Activated CD4-positive, alpha-beta T cell treated with anti-CD3 and anti-CD28 coated beads, Interleukin-2, amount 50 U/mL, for 1 hour (primary cell): ENCODE data around the gene LY6G6F.
"Not testable (repeated sequence)": the region's sequence is repeated elsewhere in the genome, so short reads cannot be mapped to it uniquely, and the experiment has no call there.

Experiments
- DNase-seq: peaks from one replicate; pipeline ENCODE4 v3.0.0-alpha.2; 2020

Gene LY6G6F

GRCh38 chr6:31705931-31706330 is 735 bp upstream of the LY6G6F start:
- DNase-seq: no peak

DNA sequence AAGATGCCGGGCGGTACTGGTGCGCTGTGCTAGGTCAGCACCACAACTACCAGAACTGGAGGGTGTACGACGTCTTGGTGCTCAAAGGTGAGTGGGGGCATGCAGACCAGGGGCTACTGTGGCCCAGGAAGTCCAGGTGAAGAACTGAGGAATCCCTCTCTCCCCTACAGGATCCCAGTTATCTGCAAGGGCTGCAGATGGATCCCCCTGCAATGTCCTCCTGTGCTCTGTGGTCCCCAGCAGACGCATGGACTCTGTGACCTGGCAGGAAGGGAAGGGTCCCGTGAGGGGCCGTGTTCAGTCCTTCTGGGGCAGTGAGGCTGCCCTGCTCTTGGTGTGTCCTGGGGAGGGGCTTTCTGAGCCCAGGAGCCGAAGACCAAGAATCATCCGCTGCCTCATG is 1.0 kb downstream of the LY6G6F start:
- DNase-seq: no peak

DNA sequence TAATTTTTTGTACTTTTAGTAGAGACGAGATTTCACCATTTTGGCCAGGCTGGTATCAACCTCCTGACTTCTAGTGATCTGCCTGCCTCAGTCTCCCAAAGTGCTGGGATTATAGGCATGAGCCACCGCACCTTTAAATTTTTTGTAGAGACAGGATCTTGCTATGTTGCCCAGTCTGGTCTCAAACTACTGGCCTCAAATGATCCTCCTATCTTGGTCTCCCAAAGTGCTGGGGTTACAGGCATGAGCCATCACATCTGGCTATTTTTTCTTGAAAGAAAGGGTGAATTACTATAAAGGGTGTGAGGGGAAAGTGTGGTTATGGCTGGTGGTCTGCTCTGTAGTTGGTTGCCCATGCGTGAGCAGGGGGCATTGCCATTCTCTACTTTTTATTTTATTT is 1.6 kb downstream of the LY6G6F start:
- no peak for DNase-seq

GRCh38 chr6:31709157-31709556 is 2.5 kb downstream of the LY6G6F start:
- DNase-seq: not testable (repeated sequence)

DNA sequence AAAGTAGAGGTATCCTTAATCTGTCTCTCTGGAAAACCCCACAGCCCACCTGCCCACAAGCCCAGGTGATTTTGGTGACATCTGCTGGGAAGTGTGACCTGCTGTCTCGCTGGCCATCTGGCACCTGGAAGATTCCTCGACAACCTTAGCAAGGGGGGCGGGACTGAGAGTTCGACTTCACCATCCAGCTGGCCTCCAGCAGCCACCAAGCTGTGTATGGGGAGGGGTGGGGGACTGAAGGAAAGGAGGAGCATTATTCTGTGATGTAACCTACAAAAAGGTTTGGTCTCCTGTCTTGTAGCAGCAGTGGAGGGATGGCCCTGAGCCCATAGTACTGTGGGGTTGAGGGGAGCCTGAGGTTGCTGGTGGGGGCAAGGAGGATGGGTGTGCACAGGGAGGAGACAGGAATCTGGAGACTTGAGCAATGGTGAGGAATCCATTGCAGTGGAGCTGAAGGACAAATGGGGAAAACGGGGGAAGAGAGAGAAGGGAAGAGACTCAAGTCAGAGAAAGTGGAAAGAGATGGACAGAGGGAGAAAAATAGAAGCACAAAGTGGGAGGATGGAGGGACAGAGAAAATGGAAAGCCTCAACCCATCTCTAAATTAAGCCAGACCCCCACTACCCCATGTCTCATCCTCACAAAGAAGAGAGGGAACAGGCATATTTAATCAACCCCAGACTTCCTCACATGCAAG is 4.0 kb downstream of the LY6G6F start:
- DNase-seq: no peak

DNA sequence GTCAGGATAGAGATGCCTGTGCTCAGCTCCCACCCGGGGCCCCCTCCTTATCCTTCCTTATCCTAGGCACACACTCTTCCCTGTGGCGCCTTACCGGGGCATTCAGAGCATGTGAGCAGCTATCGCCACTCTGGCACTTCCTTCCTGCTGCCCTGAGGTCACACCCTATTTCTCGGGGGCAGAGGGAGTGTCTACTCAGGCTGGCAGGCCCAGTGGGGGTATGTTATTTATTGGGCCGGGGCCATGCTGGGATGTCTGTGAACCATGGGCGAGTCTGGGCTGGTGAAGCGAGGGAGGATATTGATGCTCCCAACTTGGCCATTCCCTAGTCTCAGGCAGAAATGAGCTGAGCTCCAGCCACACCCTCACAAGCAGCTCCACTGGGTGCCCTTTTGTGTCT is 4.6 kb downstream of the LY6G6F start:
- no peak for DNase-seq

DNA sequence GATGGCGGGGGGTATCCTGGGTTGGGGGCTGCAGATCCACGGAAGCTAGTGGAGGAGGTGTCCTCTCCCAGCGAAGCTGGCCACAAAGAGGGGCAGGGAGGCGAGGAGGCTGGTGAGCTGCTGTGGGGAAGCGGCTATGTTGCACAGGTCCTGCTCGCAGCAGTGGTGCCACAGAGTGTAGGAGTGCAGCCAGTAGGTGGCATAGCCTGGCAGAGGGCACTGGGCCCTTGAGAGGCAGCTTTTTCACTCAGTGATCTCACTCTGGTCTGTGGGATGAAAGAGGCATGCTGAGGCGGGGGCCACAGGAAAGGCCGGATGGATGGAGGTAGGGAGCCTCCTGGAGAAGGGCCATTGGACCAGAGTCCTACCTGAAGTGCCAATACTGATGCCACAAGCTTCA is 5.6 kb downstream of the LY6G6F start:
- no peak for DNase-seq

DNA sequence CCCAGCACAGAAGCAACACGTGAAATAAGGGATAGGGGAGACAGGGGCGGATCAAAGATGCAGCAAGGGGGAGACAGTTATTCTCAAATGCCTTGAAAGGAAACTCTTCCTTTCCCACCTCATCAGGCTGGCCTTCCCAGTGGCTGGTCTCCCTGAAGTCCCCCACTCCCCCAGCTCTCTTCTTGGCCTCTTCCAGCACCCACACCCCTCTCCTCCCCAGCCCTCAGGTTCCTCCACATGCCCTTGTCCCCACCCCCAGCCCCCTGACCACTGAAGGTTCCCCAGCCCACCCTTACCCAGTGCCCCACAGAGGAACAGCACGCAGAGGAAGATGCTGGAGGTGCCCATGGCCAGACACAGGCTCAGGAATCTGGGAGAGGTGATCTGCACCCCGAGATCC is 6.8 kb downstream of the LY6G6F start:
- DNase-seq: no peak

DNA sequence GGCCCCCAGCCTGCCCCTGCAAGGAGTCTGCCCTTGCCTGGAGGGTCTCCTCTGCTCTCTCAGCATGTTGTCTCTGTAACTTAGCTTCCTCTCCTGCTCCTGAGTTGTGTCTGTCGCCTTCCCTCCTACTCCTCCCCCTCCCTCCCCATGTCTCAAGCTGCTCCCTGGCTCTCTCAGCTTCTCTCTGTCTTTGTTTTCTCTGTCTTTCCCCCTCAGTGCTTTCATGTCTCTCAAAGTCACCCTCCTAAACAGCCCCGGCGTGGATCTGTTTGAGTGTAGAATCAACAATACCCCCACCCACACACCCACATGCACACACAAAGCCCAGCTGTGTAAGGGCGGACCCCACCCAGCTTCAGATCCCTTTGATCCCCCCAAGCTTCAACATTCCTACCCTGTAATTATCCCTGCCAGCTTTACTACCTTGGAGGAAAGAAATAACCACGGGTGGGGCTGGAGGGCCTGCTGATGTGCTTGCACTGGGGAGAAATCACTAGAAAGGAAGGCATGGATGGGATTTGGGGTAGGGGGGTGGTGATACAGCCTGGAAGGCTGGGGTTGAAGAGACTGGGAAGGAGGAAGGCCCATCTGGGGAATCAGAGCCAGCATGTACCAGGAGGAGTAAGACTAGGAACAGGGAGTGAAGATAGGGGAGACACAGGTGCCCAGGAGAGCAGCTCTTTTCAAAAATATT is 7.5 kb downstream of the LY6G6F start:
- no peak for DNase-seq

GRCh38 chr6:31715022-31715958 is 8.6 kb downstream of the LY6G6F start, which contains the start of gene LY6G6D:
Gene LY6G6D (plus strand): TSS chr6:31715348. CDS start chr6:31715356, 8 bp downstream.
- DNase-seq: no peak

DNA sequence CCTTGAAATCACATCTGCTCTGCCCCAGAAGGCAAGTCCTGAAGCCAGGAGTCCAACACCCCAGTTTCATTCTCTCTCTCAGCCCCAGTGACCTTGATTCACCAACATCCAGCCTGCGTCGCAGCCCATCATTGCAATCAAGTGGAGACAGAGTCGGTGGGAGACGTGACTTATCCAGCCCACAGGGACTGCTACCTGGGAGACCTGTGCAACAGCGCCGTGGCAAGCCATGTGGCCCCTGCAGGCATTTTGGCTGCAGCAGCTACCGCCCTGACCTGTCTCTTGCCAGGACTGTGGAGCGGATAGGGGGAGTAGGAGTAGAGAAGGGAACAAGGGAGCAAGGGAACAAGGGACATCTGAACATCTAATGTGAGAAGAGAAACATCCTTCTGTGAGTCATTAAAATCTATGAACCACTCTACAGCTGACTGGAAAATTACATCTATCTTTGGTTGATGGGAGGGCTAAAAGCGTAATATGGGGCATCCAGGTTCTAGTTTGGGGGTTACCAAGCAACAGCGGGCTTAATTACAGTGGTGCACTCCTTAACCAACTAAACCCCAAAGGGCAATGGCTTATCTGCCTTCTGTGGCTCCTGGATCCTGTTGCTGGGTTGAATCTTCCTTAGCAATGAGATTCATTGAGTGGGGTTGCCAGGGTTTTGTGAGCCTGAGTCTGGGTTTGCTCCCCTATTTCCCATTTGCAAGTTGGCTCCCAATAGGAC is 11.0 kb downstream of the LY6G6F start:
- no peak for DNase-seq

DNA sequence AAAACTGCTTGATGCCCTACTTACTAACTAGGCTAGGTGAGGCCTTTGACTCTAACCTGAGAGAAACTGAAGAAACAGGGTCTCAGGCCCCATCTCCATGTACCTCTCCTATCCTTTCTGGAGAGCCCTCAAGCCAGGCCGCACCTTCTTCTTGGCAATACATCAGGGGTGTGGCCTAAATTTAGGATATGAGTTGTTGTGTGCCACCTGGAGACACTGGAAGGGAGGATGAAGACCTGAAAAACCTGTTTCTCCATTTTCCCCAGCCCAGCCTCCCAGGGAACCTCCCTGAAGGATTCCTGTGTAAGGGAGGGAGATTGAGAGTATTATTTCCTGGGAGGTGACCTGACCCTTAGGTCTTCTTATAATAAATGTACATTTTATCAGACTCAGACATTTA is 11.6 kb downstream of the LY6G6F start:
- DNase-seq: no peak

DNA sequence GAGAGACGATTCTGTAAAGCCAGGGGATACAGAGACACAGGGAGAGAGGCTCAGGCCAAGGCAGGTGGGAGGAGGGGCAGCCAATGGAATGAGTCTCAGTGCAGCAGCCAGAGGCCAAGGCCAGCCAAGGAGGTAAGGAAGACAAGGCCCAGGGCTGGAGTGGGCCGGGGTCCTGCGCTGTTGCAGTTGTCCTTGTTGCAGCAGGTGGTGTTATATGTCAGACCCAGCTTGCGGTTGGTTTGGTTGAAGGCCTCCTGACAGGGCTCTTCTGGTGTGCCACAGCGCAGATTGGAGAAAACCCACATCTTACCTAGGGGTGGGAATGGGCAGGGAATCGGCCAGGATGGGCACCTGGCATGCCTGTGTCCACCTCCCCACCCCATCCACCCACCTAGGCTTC is 12.3 kb downstream of the LY6G6F start:
- DNase-seq: no peak

- DNase-seq: no peak
Observed at GRCh38 chr6:31720196-31720770, 13.6 kb downstream of the LY6G6F start.

DNA sequence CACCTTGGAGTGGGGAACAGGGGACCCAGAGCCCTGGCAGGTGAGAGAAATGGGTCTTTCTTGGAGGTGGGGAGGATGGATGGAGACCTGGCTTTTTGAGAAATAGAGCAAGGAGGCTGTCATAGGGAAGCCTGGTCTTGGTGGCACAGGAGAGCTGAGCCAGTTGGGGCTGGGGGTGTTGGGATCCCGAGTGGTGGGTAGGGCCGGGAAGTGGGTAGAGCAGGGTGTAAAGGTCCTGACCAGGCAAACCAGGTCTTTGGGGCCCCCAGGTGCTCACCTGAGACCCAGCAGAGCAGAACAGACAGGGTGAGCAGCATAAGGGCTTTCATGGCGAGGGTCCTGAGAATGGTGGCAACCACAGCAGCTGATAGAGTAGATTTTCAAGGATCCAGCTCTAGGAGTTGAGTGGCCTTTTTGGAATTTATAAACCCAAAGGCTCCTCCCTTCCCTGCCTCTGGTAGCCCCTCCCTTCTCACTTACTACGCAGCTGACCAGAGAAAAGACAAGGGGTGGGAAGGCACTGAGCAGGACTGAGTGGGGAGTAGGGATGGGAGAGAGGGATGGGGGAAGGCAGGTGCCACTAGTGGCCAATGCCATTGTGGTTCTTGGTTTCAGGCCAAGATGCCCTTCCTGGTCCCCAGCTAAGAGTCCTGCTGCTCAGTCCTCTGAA is 14.8 kb downstream of the LY6G6F start, which contains the start of gene LY6G6C:
Gene LY6G6C, minus strand, starts transcription at position 396 of the 670 bp plus-strand sequence. Its CDS starts 67 bp downstream, at position 329.
- DNase-seq: no peak

DNA sequence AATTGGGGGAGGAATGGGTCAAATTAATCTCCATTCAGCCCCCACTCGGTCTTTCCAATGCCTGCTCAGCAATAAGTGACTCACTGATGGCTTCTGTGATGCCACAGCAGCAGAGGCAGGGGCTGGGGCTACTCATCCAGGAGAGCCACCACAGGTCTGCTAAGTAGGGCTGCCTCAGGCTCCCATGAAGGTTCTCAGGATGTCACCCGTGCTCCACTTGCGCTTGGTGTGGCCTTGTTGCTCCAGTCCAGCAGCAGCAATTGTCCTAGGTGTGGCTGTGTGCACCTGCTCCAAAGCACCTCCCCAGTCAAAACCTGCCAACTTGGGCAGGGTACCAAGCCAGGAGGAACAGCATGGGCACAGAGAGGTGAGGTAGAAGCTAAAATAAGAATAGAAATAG is 15.5 kb downstream of the LY6G6F start:
- DNase-seq: no peak

- no peak for DNase-seq
Observed at GRCh38 chr6:31723245-31723979, 16.7 kb downstream of the LY6G6F start, which contains the start of gene MPIG6B. Gene MPIG6B (plus strand): TSS chr6:31723373. CDS start chr6:31723384, 11 bp downstream.

DNA sequence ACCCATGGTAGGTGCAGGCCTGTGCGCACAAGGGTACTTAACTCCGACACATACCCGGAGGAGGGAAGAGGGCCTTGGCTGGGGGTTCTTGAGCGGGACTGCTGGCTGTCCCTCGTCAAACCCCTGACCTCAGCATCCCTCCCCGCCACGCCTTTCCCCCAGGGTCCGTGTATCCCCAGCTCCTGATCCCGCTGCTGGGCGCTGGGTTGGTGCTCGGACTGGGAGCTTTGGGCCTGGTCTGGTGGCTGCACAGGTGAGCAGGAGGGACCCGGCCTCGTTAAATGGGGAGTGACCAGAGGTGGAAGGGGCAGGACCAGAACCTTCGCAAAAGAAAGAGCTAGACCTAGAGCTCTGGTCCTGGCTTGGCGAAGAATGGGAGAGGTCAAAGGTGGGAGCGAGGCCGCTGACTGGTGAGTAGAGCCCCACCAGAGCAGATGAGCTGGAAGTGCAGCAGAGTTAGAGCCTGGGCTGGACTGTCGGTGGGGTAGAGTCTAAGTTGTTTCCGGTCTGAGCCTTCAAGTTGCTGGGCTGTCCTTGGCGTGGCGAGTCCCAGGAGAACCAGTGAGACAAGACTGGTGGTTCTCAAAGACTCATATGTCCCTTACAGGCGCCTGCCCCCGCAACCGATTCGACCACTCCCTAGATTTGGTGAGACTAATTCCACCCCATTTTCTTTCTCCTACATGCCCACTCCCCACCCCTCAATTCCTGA is 17.5 kb downstream of the LY6G6F start:
- no peak for DNase-seq

- no peak for DNase-seq
Observed at GRCh38 chr6:31725502-31726350, 19.1 kb downstream of the LY6G6F start.
